Keratinocyte (primary cell): ENCODE measurements around the gene PDK4. TPM values are rescaled to one million over a fixed set of nuclear protein-coding genes. Genes with fewer than 3 reads are reported as not detected.

ENCODE experiments used
- DNase-seq: peaks from one replicate; pipeline ENCODE4 v3.0.0-alpha.2; 2011; ENCODE audit warnings: low read depth, missing footprints, low spot score
- FAIRE-seq: peaks from 2 replicates; lab custom pipeline; 2011; peaks lifted over from hg19 to GRCh38; lab: Jason Lieb, UNC
- H2AFZ ChIP-seq: 2 replicates; pipeline ENCODE4 v1.6.0; 2012; ENCODE audit warnings: low read length, control low read depth, inconsistent platforms; ENCODE audit not compliant: control insufficient read depth
- H3K27ac ChIP-seq: 2 replicates; pipeline ENCODE4 v1.5.1; 2011; ENCODE audit warnings: low read length; ENCODE audit not compliant: control insufficient read depth, insufficient read depth
- H3K27me3 ChIP-seq: 3 replicates; pipeline ENCODE4 v1.6.0; 2011; ENCODE audit warnings: low read length; ENCODE audit not compliant: control insufficient read depth, insufficient read depth; ENCODE audit errors: extremely low read depth
- H3K36me3 ChIP-seq, 2 experiments: 2 replicates in 1 of 2; 3 replicates in 1 of 2; pipeline ENCODE4 v1.5.1; 2011; ENCODE audit warnings: low read length in 2 of 2, mild to moderate bottlenecking in 1 of 2; ENCODE audit not compliant: control insufficient read depth in 2 of 2, insufficient read depth in 2 of 2; ENCODE audit errors: extremely low read depth in 1 of 2
- H3K4me1 ChIP-seq: 3 replicates; pipeline ENCODE4 v1.5.1; 2011; ENCODE audit warnings: low read length; ENCODE audit not compliant: control insufficient read depth, insufficient read depth; ENCODE audit errors: extremely low read depth
- H3K4me2 ChIP-seq: 3 replicates; pipeline ENCODE4 v1.6.0; 2011; ENCODE audit warnings: low read depth, low read length; ENCODE audit not compliant: control insufficient read depth, insufficient read depth; ENCODE audit errors: extremely low read depth
- H3K4me3 ChIP-seq, 3 experiments: fragments of 200-600 bp in 1 of 3; sonication (generic) in 1 of 3; 2 replicates in 2 of 3; 3 replicates in 1 of 3; pipeline ENCODE4 v1.5.1; 2011 to 2016; ENCODE audit warnings: low read length in 3 of 3, mild to moderate bottlenecking in 3 of 3, control low read depth in 2 of 3, inconsistent platforms in 1 of 3, low read depth in 1 of 3, mixed read lengths in 1 of 3, mixed run types in 1 of 3, moderate library complexity in 1 of 3; ENCODE audit not compliant: control insufficient read depth in 2 of 3, insufficient read depth in 2 of 3; ENCODE audit errors: extremely low read depth in 1 of 3
- H3K79me2 ChIP-seq: 2 replicates; pipeline ENCODE4 v1.6.0; 2012; ENCODE audit warnings: low read length; ENCODE audit not compliant: control insufficient read depth, insufficient read depth
- H3K9ac ChIP-seq: 3 replicates; pipeline ENCODE4 v1.6.0; 2011; ENCODE audit warnings: low read length; ENCODE audit not compliant: control insufficient read depth, insufficient read depth; ENCODE audit errors: extremely low read depth
- H3K9me1 ChIP-seq: 3 replicates; pipeline ENCODE4 v1.6.0; 2011; ENCODE audit warnings: low read length; ENCODE audit not compliant: control insufficient read depth, insufficient read depth; ENCODE audit errors: extremely low read depth
- H3K9me3 ChIP-seq: 2 replicates; pipeline ENCODE4 v1.5.1; 2012; ENCODE audit warnings: low read depth, low read length; ENCODE audit not compliant: control insufficient read depth
- H4K20me1 ChIP-seq: 3 replicates; pipeline ENCODE4 v1.6.0; 2011; ENCODE audit warnings: low read length; ENCODE audit not compliant: control insufficient read depth, insufficient read depth; ENCODE audit errors: extremely low read depth
- CTCF ChIP-seq, 3 experiments: IDR thresholded peaks in 1 of 3; conservative IDR thresholded peaks in 1 of 3; optimal IDR thresholded peaks in 1 of 3; 2 replicates in 2 of 3; 3 replicates in 1 of 3; pipeline versions ENCODE3 to v1.5.1; 2011; ENCODE audit warnings: low read length in 3 of 3, mild to moderate bottlenecking in 3 of 3, moderate library complexity in 2 of 3, control low read depth in 1 of 3, inconsistent platforms in 1 of 3; ENCODE audit not compliant: insufficient read depth in 2 of 3; ENCODE audit errors: extremely low read depth in 1 of 3
- EZH2 ChIP-seq: IDR thresholded peaks from one replicate; pipeline ENCODE4 v1.6.1; 2012; ENCODE audit warnings: inconsistent platforms, mild to moderate bottlenecking, low read length, moderate library complexity
- dilution Hi-C: fragments of 300-500 bp; cut with MboI; formaldehyde crosslinking; loops from one replicate; pipeline ENCODE4 v1.7.0; 2020; ENCODE audit warnings: low sequenced_read_pairs; ENCODE audit not compliant: extremely low pct_ligation_motif_present
- polyA plus RNA-seq, 5 experiments: library from polyadenylated mRNA; depleted of rRNA in 3 of 5; stranded (reverse) in 3 of 5; stranded (forward) in 1 of 5; unstranded in 1 of 5; fragments of >200 nt; gene quantifications; 1 replicate in 1 of 5; 2 replicates in 3 of 5; 3 replicates in 1 of 5; pipeline versions ENCODE4 v1.2.1 to v1.2.3, GENCODE V29; 2011 to 2012; ENCODE audit warnings: missing spikeins in 2 of 5, low read depth in 1 of 5, low replicate concordance in 1 of 5

PDK4 gene
- polyA plus RNA-seq, 1 donor (not counting 4 experiments of a cell fraction or from before 2014, with no cell fraction given), result not detected

- Histone ChIP-seq H3K9me3 (no peaks in the 10 kb centered on the region), H3K4me2 (no peak overlapping the region), H3K4me1 (no peaks in the 10 kb centered on the region), H4K20me1 (no peaks in the 10 kb centered on the region), H3K4me3 (no peak overlapping the region), H3K36me3 (no peaks in the 10 kb centered on the region), H3K9ac (no peak overlapping the region), H3K27ac (no peak overlapping the region), H3K9me1 (no peaks in the 10 kb centered on the region), H2AFZ (no peak overlapping the region), H3K27me3 (no peaks in the 10 kb centered on the region), H3K79me2 (no peaks in the 10 kb centered on the region)
- FAIRE-seq (no peak), DNase-seq (no peak)
- dilution Hi-C loops, result no loop called here
- TF ChIP-seq CTCF (optimal IDR thresholded peaks at IDR 0.05 in 1 of 3, IDR thresholded peaks at IDR 0.05 in 1 of 3, conservative IDR thresholded peaks at IDR 0.05 in 1 of 3; ENCODE audit: extremely low read depth in 1 of 3, insufficient read depth in 2 of 3, low read length in 3 of 3) (no peak), EZH2 (no peak)
Observed at GRCh38 chr7:95621404-95621803, 25.1 kb upstream of the PDK4 start.

DNA sequence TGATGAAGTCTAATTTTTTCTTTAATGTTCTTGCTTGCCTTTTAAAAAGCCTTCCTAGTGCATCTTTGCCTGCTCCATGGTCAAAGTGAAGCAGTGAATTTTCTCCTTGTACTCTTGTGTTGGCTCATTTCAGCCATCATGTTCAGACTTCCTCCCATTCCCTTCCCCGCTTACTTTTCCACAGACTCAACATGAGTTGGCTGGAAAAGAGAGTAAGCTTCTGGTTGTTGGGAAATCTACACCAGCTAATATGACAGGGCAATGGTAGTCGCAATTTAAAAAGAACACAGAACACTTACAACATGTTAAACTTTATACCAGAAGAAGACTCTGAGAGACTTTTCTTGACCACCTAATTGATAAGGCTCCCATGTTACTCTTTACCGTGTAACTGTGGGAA is 24.3 kb upstream of the PDK4 start:
- Histone ChIP-seq H3K27me3 (no peaks in the 10 kb centered on the region), H3K36me3 (no peaks in the 10 kb centered on the region), H3K9me1 (no peaks in the 10 kb centered on the region), H2AFZ (no peak overlapping the region), H3K4me3 (no peak overlapping the region), H3K79me2 (no peaks in the 10 kb centered on the region), H3K9ac (no peak overlapping the region), H3K9me3 (no peaks in the 10 kb centered on the region), H3K4me2 (no peak overlapping the region), H3K4me1 (no peaks in the 10 kb centered on the region), H4K20me1 (no peaks in the 10 kb centered on the region), H3K27ac (no peak overlapping the region)
- dilution Hi-C loops, result no loop called here
- DNase-seq (no peak), FAIRE-seq (no peak)
- TF ChIP-seq CTCF (optimal IDR thresholded peaks at IDR 0.05 in 1 of 3, IDR thresholded peaks at IDR 0.05 in 1 of 3, conservative IDR thresholded peaks at IDR 0.05 in 1 of 3; ENCODE audit: extremely low read depth in 1 of 3, insufficient read depth in 2 of 3, low read length in 3 of 3), result no peak
- no peak for TF ChIP-seq EZH2
